HS-5 (cell line): Measurements from ENCODE around the gene ACSL6.
A peak's percentile ranks its signal among the peaks of the same experiment; 100 is the strongest.

Source experiments
- DNase-seq: peaks from one replicate; pipeline ENCODE4 v3.0.0-alpha.2; 2012; ENCODE audit warnings: low read depth

The ACSL6 gene

DNA sequence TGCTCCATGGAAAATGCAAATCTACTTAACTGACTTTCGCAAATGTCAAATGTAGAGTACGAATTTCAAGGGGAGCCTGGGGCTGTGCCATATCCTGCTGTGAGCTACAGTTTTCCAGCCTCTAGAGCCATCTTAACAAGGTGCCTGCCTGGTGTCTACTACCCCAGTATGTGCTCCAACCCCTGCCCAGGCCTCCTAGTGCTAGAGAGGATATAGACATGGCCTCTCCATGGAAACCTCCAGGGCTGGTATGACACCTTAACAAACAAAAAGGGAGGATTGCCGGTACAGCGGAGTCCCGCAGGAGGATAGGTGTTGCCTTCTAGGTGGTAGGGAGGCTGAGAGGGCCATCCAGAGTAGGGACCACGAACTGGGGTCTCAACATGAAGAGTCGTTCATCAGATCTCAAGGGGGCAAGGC is 35.4 kb upstream of the ACSL6 start:
- no peak for DNase-seq

GRCh38 chr5:132044207-132044606 is 32.7 kb upstream of the ACSL6 start:
- no peak for DNase-seq

DNA sequence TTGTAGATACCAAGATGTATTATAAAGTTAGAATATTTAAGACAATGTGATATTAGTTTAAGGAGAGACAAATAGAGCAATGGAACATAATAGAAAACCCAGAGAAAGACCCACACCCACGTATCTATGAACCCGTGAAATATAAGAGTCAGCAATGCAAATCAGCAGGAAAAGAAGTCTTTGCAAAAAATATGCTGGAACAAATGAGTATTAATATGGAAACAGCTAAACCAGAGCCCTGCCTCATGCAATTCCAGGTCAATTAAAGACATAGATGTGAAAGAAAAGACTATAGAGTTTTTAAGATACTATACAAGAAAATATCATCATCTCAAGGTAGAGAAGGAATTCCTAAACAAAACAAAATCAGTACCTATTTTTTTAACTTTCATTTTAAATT is 25.9 kb upstream of the ACSL6 start:
- no peak for DNase-seq

GRCh38 chr5:132033122-132033521 is 21.7 kb upstream of the ACSL6 start:
- no peak for DNase-seq

DNA sequence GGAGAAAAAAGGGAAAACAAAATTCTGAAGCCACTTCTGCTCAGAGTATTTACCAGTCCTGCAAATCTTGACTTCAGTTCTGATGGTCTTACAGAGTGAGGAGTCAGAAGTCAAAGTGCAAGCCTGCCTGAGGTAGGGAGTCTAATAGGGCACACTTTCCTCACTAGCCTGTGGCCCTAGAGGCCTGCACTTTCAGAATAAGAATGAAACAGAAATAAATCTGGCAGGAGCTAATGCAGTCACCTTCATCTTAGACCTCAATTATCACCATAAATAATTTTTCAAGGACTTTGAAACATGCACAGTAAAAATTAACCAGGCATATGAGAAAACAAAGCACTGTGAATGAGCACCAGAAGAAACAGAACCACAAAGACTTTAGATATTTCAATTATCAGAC is 20.7 kb upstream of the ACSL6 start:
- no peak for DNase-seq

- DNase-seq = no peak
Observed at GRCh38 chr5:132030610-132031009, 19.2 kb upstream of the ACSL6 start.

DNA sequence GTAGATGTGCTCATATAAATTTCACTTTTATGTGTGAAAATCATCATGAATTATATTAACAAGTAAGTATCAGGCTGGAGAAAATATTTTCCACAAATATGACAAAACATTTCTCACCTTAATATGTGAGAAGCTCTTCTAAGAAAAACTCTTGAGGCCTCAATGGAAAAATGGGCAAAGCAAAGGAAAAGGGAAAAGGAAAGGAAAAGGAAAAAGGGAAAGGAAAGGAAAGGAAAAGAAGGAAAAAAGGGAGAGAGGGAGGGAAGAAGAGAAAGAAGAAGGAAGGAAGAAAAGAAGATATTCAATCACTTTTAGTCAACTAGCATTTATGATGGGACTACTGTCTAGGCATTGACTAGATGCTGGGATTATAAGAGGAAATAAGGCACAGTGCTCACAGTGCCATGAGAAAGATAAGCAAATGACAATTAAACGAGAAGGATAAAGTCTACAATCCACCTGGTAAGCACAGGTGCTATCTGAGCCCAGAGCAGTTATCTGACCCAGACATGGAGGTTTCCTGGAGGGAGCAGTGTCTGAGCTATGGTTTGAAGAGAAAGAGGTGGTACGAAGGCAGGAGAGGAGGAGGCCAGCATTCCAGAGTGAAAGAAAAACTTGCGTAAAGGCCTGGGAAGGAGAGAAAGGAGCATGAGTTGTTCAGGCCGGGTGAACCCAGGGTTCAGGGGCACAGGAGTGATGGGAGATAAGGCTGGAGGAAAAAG is 18.3 kb upstream of the ACSL6 start:
- DNase-seq = no peak

DNA sequence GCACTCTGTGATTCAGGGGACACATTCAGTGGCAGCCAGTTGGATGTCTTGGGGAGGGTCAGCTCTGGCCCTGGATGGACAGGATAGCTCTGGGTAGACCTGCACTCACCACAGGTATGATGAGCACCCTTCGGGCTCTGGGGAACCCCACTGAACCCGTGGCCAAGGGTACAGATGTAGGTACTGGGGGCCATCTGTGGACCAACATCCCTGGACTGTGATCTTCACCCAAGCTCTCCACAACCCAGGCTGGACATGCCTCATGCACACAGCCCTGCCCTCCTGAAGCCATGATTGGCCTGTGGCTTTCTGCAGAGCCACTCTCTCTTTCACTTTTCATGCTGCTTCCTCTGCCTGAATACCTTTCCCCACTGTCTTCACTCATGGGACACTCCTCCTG is 15.6 kb upstream of the ACSL6 start:
- no peak for DNase-seq

GRCh38 chr5:132026516-132027008 is 15.1 kb upstream of the ACSL6 start:
- DNase-seq = no peak

DNA sequence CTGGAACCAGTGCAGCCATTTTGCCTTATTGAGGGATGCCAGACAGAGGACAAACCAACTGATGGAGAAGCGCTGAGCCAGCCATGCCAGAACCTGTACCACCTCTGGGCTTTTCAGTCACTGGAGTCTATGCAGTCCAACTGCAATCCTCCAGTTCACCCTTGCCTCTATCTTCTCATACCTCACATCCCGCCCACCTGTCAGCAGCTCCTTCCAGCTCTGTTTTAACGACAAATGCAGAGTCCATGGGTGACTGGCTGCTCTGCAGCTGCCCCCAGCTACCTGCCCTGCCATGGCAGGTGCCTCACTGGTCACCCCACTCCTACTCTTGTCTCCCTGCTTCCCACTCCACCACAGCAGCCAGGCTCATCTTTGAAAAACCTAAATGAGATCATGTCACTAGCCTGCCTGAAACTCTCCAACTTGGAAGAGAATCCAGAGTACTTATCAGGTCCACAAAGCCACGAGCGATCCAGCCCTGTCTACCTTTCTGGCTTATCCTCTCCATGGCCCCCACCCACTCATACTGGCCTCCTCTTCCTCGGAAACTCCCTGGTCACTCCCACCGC is 14.0 kb upstream of the ACSL6 start:
- no peak for DNase-seq

DNA sequence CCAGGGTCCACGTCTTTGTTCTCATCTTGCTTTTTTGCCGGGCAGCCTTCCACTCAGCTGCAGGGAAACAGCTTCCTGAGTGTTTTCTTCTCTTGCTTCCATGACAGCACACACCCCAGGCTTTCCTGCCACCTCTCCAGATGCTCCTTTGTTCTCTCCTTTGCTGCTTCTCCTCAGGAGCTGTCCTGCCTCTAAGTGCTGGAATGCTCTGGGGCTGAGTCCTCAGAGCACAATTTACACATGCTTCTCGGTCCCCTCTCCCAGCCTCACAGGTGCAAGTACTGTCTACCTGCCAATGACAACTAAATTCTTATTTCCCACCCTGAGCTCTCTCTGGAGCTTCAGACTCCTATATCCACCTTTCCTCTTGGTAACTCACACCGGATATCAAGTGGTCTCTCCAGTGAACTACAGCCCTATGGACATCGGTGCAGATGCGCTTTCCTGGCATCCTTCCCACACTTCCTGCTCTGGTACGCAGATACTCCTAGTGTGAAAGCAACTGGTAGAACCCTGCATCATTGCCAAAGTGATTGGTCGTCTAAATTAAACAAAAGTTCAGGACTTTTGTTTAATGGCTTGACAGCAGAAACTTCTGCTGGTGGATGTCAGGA is 13.4 kb upstream of the ACSL6 start:
- no peak for DNase-seq

DNA sequence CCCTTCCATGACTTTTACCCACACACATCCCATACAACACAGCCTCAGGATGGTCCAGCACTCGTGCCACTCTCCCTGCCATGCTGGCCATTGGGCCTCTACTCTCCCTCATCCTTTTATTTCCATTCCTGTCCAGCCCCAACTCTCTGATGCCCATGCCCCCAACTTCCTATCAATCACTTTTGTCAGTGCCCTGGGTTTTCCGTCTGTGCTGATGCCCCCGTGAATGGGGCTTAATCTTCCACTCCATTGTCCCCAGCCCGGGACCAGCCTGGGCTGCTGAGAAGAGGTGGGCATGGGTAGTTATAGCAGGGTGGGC is 12.6 kb upstream of the ACSL6 start:
- DNase-seq = no peak

DNA sequence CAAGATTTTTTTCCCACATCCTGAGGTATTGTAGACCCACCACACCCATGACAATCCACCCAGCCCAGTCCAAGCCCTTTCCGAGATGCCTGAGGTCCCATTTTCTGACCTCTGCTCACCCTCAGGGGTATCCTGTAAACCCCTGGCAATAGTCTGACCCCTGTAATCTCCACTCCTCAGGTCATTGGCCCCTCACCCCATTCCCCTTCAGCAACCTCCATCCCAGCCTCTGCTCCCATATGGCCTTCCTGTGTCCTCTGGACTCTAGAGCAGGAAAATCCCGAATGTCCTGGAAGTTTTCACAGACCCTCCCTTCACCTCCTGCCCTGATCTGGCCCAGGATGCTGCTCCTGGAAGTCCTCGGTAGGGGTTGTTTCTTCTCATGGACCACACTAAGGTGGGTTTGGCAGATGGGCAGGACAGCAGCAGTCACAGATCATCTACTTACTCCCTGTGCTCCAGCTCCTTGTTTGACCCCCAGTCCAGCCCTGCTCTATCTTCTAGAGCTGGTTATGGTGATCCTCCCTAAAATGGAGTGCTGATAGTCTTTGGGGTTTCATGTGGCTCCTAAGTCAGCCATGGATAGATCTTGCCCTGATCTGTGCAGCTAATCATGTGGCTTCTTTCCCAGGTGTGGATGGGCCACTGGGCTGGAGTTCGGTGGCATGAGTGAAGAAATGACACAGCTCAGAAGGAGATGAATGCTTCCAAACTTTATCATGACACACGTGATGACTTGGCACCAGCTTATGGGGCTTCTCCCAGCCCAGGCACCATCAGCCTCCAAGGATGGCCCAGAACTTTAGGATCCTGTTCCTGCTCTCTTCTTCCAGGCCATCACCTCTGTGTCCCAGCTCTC is 12.0 kb upstream of the ACSL6 start:
- no peak for DNase-seq

GRCh38 chr5:132022737-132023136 is 11.3 kb upstream of the ACSL6 start:
- DNase-seq = peak; percentile 29

DNA sequence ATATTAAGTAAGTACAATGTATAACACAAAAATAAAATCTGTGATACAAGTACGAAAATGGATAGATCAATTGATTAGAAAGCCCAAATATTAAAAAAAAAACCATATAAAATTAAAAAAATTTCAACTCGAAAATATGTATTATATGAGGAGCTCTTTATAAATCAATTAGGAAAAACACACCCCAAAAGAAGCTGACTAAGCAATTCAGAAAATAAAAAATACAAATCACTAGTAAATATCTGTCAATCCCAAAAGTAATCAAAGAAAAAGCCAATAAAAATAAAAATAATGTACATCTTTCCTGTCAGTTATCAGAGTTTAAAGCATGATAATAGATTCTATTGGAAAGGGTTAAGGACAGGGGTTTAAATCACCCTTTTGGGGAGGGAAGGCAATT is 10.2 kb upstream of the ACSL6 start:
- DNase-seq = no peak

GRCh38 chr5:132020568-132021339 is 9.3 kb upstream of the ACSL6 start:
- DNase-seq = no peak

DNA sequence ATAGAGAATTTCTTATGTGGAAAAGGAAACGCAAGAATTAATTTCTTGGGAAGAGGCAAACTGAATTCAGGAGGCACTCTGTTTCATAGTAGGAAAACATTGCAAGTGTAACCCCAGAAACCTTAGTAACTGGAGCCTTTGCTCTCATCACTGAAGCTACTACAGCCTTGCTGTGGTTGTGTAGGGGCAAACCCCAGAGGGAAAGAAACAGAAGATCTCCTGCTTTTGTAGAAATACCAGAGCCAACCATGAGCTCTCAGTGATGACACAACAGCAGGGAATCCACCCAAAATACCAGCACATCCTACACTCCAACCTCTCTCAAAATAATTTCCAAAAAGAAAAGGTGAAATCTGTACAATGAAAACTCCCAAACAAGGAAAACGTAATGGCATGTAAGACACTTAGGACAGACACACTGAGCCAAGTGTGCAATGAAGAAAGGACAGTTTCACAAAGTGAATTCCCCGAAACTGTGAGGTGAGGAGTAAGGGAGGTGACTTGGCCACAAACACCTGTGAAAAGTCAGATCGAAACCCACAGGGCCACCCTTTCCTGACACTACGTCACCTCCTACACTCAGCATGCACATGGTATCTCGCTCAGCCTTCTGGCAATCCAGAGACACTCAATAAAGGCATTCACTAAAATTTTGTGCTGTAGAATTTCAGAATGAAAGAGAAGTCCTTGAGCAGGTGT is 8.5 kb upstream of the ACSL6 start:
- no peak for DNase-seq

- no peak for DNase-seq
Observed at GRCh38 chr5:132019337-132019736, 7.9 kb upstream of the ACSL6 start.

GRCh38 chr5:132017738-132018625 is 6.5 kb upstream of the ACSL6 start:
- no peak for DNase-seq

DNA sequence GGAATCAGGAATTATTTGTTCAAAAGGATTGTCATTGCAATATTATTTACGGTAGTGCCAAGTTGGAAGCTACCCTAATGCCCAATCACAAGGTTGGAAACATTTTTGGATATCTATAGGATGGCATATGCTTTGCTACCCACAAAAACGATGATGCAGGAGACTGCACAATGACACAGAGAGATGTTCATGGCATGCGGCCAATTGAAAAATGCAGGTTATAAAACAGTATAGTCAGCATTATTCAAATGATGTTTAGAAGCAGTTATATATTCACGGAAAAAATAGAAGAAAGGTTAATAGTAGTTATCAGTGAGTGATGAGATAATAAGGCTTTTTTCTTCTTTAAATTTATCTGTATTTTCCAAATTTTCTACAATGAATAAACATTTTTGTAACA is 5.9 kb upstream of the ACSL6 start:
- DNase-seq = no peak
